Kidney capillary endothelial cell (primary cell): ENCODE measurements around the gene KCTD8.
A peak's percentile ranks its signal among the peaks of the same experiment; 100 is the strongest.
"Not testable (repeated sequence)": the region's sequence is repeated elsewhere in the genome, so short reads cannot be mapped to it uniquely, and the experiment has no call there.

ENCODE experiments used
- DNase-seq: peaks from one replicate; pipeline ENCODE4 v3.0.0-alpha.2; 2018; ENCODE audit warnings: low spot score

The KCTD8 gene

GRCh38 chr4:44326741-44327140 is 121.9 kb downstream of the KCTD8 start:
- DNase-seq: no peak

GRCh38 chr4:44320833-44321232 is 127.8 kb downstream of the KCTD8 start:
- no peak for DNase-seq

- no peak for DNase-seq
Measured at GRCh38 chr4:44319129-44319528, 129.5 kb downstream of the KCTD8 start.

- DNase-seq: no peak
Measured at GRCh38 chr4:44313702-44314101, 134.9 kb downstream of the KCTD8 start.

- no peak for DNase-seq
Measured at GRCh38 chr4:44287505-44287904, 161.1 kb downstream of the KCTD8 start.

- DNase-seq: no peak
Measured at GRCh38 chr4:44279469-44279868, 169.1 kb downstream of the KCTD8 start.

- DNase-seq: no peak
Measured at GRCh38 chr4:44279066-44279465, 169.5 kb downstream of the KCTD8 start.

GRCh38 chr4:44257461-44257860 is 191.1 kb downstream of the KCTD8 start:
- no peak for DNase-seq

- no peak for DNase-seq
Measured at GRCh38 chr4:44256414-44256813, 192.2 kb downstream of the KCTD8 start.

GRCh38 chr4:44237643-44238042 is 211.0 kb downstream of the KCTD8 start:
- DNase-seq: no peak

- DNase-seq: no peak
Measured at GRCh38 chr4:44235897-44236296, 212.7 kb downstream of the KCTD8 start.

GRCh38 chr4:44232262-44232661 is 216.3 kb downstream of the KCTD8 start:
- DNase-seq: no peak

GRCh38 chr4:44231006-44231405 is 217.6 kb downstream of the KCTD8 start:
- no peak for DNase-seq

- no peak for DNase-seq
Measured at GRCh38 chr4:44228326-44228725, 220.3 kb downstream of the KCTD8 start.

- DNase-seq: no peak
Measured at GRCh38 chr4:44221407-44221806, 227.2 kb downstream of the KCTD8 start.

GRCh38 chr4:44210750-44211149 is 237.9 kb downstream of the KCTD8 start:
- no peak for DNase-seq

- no peak for DNase-seq
Measured at GRCh38 chr4:44196796-44197195, 251.8 kb downstream of the KCTD8 start.

GRCh38 chr4:44194365-44194764 is 254.2 kb downstream of the KCTD8 start:
- DNase-seq: peak; percentile 0

GRCh38 chr4:44186850-44187246 is 261.8 kb downstream of the KCTD8 start:
- no peak for DNase-seq

GRCh38 chr4:44186096-44186849 is 262.3 kb downstream of the KCTD8 start:
- DNase-seq: no peak

GRCh38 chr4:44181491-44182349 is 266.9 kb downstream of the KCTD8 start:
- DNase-seq: not testable (repeated sequence)

GRCh38 chr4:44167766-44168165 is 280.8 kb downstream of the KCTD8 start:
- DNase-seq: not testable (repeated sequence)

GRCh38 chr4:44165938-44166337 is 282.7 kb downstream of the KCTD8 start:
- DNase-seq: no peak
